ENCODE results near the gene KIF18A. TPM values are rescaled to one million over a fixed set of nuclear protein-coding genes. Genes with fewer than 3 reads are reported as not detected.

KIF18A gene
- total and polyA plus RNA-seq, 9 of the 15 experiments (the other 6 are each of a cell fraction or from before 2014, with no cell fraction given) = 15.1 to 36.1 (median 24.3) TPM

DNA sequence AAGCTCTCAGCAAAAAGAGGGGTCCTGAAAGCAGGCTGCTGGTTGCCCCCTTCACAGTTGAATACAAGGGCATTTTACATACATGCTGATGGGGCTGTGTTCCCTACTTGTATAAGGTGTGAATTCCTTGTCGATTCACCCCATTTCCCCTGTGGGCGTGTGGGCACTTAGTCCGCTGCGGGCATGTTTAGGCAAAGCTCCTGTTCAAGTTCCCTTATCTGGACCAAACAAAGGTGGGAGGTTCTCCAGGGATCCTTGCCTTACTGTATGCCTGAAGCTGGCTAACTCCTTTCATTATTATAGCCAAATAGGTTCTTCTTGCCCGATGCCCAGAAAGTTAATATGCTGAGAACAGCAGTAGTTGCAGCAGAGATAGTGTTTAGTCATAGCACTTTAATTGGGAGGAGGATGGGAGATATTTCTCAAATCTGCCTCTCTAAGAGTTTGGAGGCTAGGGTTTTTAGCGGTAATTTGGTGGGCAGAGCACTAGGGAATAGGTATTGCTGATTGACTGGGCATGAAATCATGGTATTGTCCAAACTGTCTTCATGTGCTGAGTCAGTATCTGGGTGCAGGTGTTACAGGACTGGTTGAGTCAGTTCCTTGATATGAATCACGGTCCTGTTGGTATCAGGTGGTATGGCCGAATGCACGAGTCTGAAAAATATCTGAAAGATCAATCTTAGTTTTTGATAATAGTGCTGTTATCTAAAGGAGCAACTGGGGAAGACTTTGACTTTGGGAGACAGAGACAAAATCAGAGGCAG lies 32.9 kb upstream of the KIF18A start:
- H3K9me3 ChIP-seq (replicated peaks; ENCODE audit: control insufficient read depth, insufficient read depth, low read depth, low read length) = peaks cover 3% of the 10 kb centered on the region; the same call in 1 of the 2 replicates
- in situ Hi-C loops (cut with MboI) (no loop called here), intact Hi-C loops (cut with micrococcal nuclease) (loop anchor here (2.0 kb wide), 1 partner anchor 30 kb away; no protein-coding TSS in a partner anchor)
- ChIA-PET POLR2A (interaction anchor here (0.6 kb wide), 1 partner anchor 36 kb away, joined by 3 read pairs; no protein-coding TSS in a partner anchor), CTCF (ENCODE audit: low intra/inter-chr PET ratio) (no interaction called here)
- no TSS peak for BruUV-seq (replicated peaks)
- H3K4me2 ChIP-seq (ENCODE audit: insufficient read depth, low read length) = no peak overlapping the region
- H3K36me3 ChIP-seq (ENCODE audit: control insufficient read depth, insufficient read depth, low read length) = peaks cover 2% of the 10 kb centered on the region
- TF ChIP-seq, protein P1, sequence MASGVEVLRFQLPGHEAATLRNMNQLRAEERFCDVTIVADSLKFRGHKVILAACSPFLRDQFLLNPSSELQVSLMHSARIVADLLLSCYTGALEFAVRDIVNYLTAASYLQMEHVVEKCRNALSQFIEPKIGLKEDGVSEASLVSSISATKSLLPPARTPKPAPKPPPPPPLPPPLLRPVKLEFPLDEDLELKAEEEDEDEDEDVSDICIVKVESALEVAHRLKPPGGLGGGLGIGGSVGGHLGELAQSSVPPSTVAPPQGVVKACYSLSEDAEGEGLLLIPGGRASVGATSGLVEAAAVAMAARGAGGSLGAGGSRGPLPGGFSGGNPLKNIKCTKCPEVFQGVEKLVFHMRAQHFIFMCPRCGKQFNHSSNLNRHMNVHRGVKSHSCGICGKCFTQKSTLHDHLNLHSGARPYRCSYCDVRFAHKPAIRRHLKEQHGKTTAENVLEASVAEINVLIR (CRISPR knock-in tag; IDR thresholded peaks at IDR 0.05) = no peak
- TF ChIP-seq ZNF316 (IDR thresholded peaks at IDR 0.05) (0 out of 2 replicates have a peak, but pooled peaks have one; percentile 21), XRCC4 (IDR thresholded peaks at IDR 0.05; ENCODE audit: extremely low read depth, insufficient read depth, insufficient read length) (no peak)
- no peak overlapping the region for H3K27ac ChIP-seq (ENCODE audit: extremely low read depth, low read depth, low read length)
- 78% methylated on average over 9 of the region's 9 CpGs for WGBS (ENCODE audit: insufficient coverage, low coverage, missing lambda C conversion rate)
- no peak overlapping the region for H3K9ac ChIP-seq (ENCODE audit: insufficient read depth in 1 of 2, low read depth in 2 of 2, low read length in 2 of 2)
- no peaks in the 10 kb centered on the region for H3K79me2 ChIP-seq (ENCODE audit: control insufficient read depth, insufficient read depth, low read length)
- no peak for FAIRE-seq
- H3K9me1 ChIP-seq (ENCODE audit: control insufficient read depth, insufficient read depth, low read length) = no peaks in the 10 kb centered on the region
- DNase-seq (ENCODE audit: extremely low read depth in 1 of 4, low spot score in 3 of 4) = no peak
- no peak for ATAC-seq
- no peaks in the 10 kb centered on the region for H3K27me3 ChIP-seq (ENCODE audit: control insufficient read depth in 2 of 2, insufficient read depth in 2 of 2, low read length in 2 of 2)
- H4K20me1 ChIP-seq (replicated peaks; ENCODE audit: control insufficient read depth, insufficient read depth, low read length) = no peaks in the 10 kb centered on the region
- no peak overlapping the region for H2AFZ ChIP-seq (ENCODE audit: low read depth, low read length)
- no peak overlapping the region for H3K4me3 ChIP-seq
- H3K4me1 ChIP-seq (replicated peaks in 1 of 2; ENCODE audit: control insufficient read depth in 2 of 2, insufficient read depth in 2 of 2, low read length in 2 of 2) = no peaks in the 10 kb centered on the region

All from K562 (cell line).